GM10248 (cell line): ENCODE data around the gene TDP1.

Experiments
- CTCF ChIA-PET: fragments of 300-600 bp; sonication (Branson Sonifier 250); formaldehyde crosslinking; extraction: SDS; loops from one replicate; lab custom pipeline; 2021; ENCODE audit warnings: antibody characterized with exemption; lab: Yijun Ruan, JAX
- POLR2A ChIA-PET: fragments of 350-650 bp; sonication (Branson Sonifier 250); formaldehyde crosslinking; extraction: SDS; loops from one replicate; lab custom pipeline; 2020; ENCODE audit warnings: antibody characterized with exemption; lab: Yijun Ruan, JAX
- DNase-seq: peaks from one replicate; pipeline ENCODE4 v3.0.0; 2012; ENCODE audit errors: extremely low spot score
- CTCF ChIP-seq: IDR thresholded peaks from 2 replicates; pipeline ENCODE4 v1.5.1; 2012; ENCODE audit warnings: mild to moderate bottlenecking, low read depth; ENCODE audit errors: extremely low read depth, missing control alignments, control extremely low read depth

TDP1 gene

GRCh38 chr14:89958966-89959365 is 3.2 kb downstream of the TDP1 start:
- ChIA-PET CTCF (interaction anchor here (1.5 to 7.1 kb wide), 3 partner anchors 14 to 276 kb away, joined by 3 to 56 read pairs (median 14); no protein-coding TSS in a partner anchor), POLR2A (no interaction called here)
- no peak for DNase-seq
- no peak for TF ChIP-seq CTCF

- ChIA-PET CTCF (interaction anchor here (1.5 to 7.1 kb wide), 4 partner anchors 11 to 275 kb away, joined by 3 to 56 read pairs (median 8); no protein-coding TSS in a partner anchor), POLR2A (no interaction called here)
- no peak for DNase-seq
- no peak for TF ChIP-seq CTCF
Measured at GRCh38 chr14:89959853-89960445, 4.2 kb downstream of the TDP1 start.

GRCh38 chr14:89960914-89961313 is 5.2 kb downstream of the TDP1 start:
- CTCF ChIA-PET: interaction anchor here (0.9 to 7.1 kb wide), 6 partner anchors 10 to 921 kb away, joined by 3 to 56 read pairs (median 4); no protein-coding TSS in a partner anchor

GRCh38 chr14:89963288-89963978 is 7.7 kb downstream of the TDP1 start:
- CTCF ChIA-PET: interaction anchor here (1.2 to 7.1 kb wide), 2 partner anchors 9 to 10 kb away, joined by 3 to 56 read pairs; partner anchors contain the start of gene EFCAB11
- DNase-seq: no peak
- POLR2A ChIA-PET: no interaction called here
- TF ChIP-seq CTCF: no peak

More at GRCh38 chr14:89960914-89961313, 5.2 kb downstream of the TDP1 start:
- DNase-seq: no peak
- POLR2A ChIA-PET: no interaction called here
- no peak for TF ChIP-seq CTCF

- no peak for DNase-seq
- ChIA-PET CTCF (interaction anchor here (1.5 to 2.4 kb wide), 3 partner anchors 12 to 15 kb away, joined by 3 to 8 read pairs (median 7); no protein-coding TSS in a partner anchor), POLR2A (no interaction called here)
- TF ChIP-seq CTCF: no peak
Measured at GRCh38 chr14:89965839-89966238, 10.1 kb downstream of the TDP1 start.

- peak; percentile 58 for DNase-seq
- POLR2A ChIA-PET: interaction anchor here (0.6 kb wide), 1 partner anchor 19 kb away, joined by 3 read pairs; no protein-coding TSS in a partner anchor
- CTCF ChIA-PET: interaction anchor here (0.7 to 5.2 kb wide), 32 partner anchors 9 to 946 kb away, joined by 3 to 69 read pairs (median 5); partner anchors contain the start of genes EFCAB11, KCNK13 and TDP1
- TF ChIP-seq CTCF: peak; percentile 62
Measured at GRCh38 chr14:89973234-89973823, 17.6 kb downstream of the TDP1 start.
